ENCODE measurements around the gene NDEL1.

Gene NDEL1

DNA sequence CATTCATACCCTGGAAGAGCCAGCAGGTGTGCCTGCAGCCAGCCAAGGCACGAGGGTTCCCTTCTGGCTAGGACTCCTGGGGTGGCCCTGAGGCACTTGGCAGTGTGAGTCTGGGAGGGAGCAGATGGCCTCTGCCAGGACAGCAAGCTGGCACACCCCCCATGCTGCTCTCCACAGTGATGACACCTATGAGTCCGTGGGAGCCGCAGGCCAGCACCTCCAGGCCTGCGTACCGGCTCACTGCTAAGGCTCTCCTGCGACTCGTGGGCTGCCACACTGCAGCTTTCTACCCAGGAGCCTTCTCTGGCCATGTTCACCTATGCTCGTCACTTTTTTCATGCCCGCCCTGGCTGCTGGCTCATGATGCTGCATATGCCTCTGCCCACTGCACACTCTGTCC lies 68.1 kb downstream of the NDEL1 start:
- no peak for TF ChIP-seq NFIC (IDR thresholded peaks at IDR 0.05)
- no peak for TF ChIP-seq YY1 (IDR thresholded peaks at IDR 0.05; ENCODE audit: low read depth)
- TF ChIP-seq, protein P1, sequence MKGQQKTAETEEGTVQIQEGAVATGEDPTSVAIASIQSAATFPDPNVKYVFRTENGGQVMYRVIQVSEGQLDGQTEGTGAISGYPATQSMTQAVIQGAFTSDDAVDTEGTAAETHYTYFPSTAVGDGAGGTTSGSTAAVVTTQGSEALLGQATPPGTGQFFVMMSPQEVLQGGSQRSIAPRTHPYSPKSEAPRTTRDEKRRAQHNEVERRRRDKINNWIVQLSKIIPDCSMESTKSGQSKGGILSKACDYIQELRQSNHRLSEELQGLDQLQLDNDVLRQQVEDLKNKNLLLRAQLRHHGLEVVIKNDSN (IDR thresholded peaks at IDR 0.05), result no peak
- TF ChIP-seq TEAD4 (IDR thresholded peaks at IDR 0.05), result no peak
- TF ChIP-seq, protein P2, sequence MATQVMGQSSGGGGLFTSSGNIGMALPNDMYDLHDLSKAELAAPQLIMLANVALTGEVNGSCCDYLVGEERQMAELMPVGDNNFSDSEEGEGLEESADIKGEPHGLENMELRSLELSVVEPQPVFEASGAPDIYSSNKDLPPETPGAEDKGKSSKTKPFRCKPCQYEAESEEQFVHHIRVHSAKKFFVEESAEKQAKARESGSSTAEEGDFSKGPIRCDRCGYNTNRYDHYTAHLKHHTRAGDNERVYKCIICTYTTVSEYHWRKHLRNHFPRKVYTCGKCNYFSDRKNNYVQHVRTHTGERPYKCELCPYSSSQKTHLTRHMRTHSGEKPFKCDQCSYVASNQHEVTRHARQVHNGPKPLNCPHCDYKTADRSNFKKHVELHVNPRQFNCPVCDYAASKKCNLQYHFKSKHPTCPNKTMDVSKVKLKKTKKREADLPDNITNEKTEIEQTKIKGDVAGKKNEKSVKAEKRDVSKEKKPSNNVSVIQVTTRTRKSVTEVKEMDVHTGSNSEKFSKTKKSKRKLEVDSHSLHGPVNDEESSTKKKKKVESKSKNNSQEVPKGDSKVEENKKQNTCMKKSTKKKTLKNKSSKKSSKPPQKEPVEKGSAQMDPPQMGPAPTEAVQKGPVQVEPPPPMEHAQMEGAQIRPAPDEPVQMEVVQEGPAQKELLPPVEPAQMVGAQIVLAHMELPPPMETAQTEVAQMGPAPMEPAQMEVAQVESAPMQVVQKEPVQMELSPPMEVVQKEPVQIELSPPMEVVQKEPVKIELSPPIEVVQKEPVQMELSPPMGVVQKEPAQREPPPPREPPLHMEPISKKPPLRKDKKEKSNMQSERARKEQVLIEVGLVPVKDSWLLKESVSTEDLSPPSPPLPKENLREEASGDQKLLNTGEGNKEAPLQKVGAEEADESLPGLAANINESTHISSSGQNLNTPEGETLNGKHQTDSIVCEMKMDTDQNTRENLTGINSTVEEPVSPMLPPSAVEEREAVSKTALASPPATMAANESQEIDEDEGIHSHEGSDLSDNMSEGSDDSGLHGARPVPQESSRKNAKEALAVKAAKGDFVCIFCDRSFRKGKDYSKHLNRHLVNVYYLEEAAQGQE (IDR thresholded peaks at IDR 0.05; ENCODE audit: low read depth), result no peak
- TF ChIP-seq CREB1 (IDR thresholded peaks at IDR 0.05; ENCODE audit: low read depth), result no peak
- TF ChIP-seq RAD21 (IDR thresholded peaks at IDR 0.05; ENCODE audit: low read depth), result no peak
- no peak for TF ChIP-seq ZBTB7A (IDR thresholded peaks at IDR 0.05; ENCODE audit: low read depth)
- TF ChIP-seq CEBPB (IDR thresholded peaks at IDR 0.05), result no peak

DNA sequence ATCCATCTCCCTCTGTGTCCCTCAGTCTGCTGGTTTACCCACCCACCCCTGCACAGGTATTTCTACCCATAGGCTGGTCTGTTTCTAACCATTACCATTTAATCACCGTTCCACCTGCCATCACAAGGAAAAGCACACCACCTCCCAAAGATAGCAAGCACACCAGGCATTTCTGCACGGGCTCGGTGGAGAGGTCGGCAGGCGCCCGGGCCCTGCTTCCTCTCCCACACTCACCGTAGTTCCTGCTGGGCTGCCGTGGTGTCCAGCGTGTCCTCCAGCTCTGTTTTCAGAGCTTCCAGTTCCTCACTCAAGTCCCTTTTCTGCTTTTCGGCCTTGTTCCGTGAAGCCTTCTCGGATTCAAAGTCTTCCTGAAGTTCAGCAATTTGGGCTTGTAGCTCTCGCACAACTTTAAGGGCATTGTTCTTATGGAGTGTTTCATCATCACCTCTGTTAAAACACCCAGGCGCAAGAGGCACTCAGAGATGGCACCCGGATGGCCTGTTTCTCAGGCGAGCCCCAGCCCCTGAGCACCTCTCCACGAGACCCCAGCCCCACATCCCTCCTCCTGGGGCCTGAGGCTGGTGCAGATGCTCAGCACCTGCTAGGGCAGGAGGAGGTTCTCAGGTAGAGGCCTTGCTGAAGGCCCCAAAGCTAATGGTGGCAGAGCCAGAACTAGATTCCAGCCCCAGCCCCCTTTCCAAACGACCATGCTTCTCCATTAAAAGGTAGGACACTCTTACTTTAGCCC lies 69.0 kb downstream of the NDEL1 start:
- no peak for TF ChIP-seq RAD21 (IDR thresholded peaks at IDR 0.05; ENCODE audit: low read depth)

DNA sequence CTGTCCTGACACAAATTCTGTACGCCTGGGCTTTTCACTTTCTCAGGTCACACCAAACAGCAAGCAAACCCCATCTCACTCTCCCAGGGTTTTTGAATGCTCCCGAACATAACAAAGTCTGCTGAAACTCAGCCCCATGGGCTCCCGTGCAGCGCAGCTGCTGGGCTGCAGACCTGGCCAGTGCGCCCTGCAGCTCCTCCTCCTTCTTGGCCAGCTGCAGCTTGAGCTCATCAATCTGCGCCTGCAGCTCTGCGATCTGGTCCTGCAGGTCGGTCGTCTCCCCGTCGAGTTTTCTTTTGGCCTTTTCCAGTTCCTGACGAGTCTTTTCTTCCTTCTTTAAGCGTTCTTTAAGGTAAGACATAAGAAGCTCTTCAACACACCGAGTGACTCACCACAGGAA lies 70.5 kb downstream of the NDEL1 start:
- no peak for TF ChIP-seq CEBPB (IDR thresholded peaks at IDR 0.05)
- TF ChIP-seq TCF12 (IDR thresholded peaks at IDR 0.05; ENCODE audit: low read depth), result no peak
- TF ChIP-seq, protein P2 (IDR thresholded peaks at IDR 0.05; ENCODE audit: low read depth), result no peak
- no peak for TF ChIP-seq YY1 (IDR thresholded peaks at IDR 0.05; ENCODE audit: low read depth)
- TF ChIP-seq CREB1 (IDR thresholded peaks at IDR 0.05; ENCODE audit: low read depth), result no peak
- TF ChIP-seq, protein P3, sequence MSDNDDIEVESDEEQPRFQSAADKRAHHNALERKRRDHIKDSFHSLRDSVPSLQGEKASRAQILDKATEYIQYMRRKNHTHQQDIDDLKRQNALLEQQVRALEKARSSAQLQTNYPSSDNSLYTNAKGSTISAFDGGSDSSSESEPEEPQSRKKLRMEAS (IDR thresholded peaks at IDR 0.05), result no peak
- no peak for TF ChIP-seq FOXM1 (IDR thresholded peaks at IDR 0.05; ENCODE audit: borderline replicate concordance, low read depth)

DNA sequence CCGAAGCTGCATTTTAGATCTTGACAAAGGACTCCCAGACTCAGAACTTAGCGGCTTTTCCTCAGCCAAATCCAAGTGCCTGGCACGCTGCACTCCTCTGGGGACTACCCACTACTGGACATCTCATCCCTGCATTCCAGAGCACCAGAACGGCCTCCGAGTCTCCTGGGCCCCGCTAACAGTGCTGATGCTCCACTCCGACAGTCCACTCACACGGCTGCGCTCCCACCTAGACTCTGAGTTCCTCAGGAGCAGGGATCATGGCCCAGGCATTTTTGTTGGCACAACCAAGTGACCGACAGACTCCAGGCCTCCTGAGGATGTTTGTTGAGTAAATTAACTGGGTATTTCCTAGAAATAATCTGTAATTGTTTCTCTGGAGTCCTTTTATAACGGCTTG lies 79.1 kb downstream of the NDEL1 start:
- no peak for TF ChIP-seq CREB1 (IDR thresholded peaks at IDR 0.05; ENCODE audit: low read depth)
- TF ChIP-seq, protein P3 (IDR thresholded peaks at IDR 0.05), result no peak
- no peak for TF ChIP-seq NFIC (IDR thresholded peaks at IDR 0.05)
- TF ChIP-seq EP300 (IDR thresholded peaks at IDR 0.05; ENCODE audit: borderline replicate concordance), result no peak
- no peak for TF ChIP-seq TAF1 (IDR thresholded peaks at IDR 0.05; ENCODE audit: low read depth)
- TF ChIP-seq, protein P2 (IDR thresholded peaks at IDR 0.05; ENCODE audit: low read depth), result no peak
- TF ChIP-seq ZBTB7A (IDR thresholded peaks at IDR 0.05; ENCODE audit: low read depth), result no peak
- no peak for TF ChIP-seq RAD21 (IDR thresholded peaks at IDR 0.05; ENCODE audit: low read depth)
- TF ChIP-seq, protein P1 (IDR thresholded peaks at IDR 0.05), result no peak
- no peak for TF ChIP-seq TCF12 (IDR thresholded peaks at IDR 0.05; ENCODE audit: low read depth)
- TF ChIP-seq EGR1 (IDR thresholded peaks at IDR 0.05), result no peak
- TF ChIP-seq CEBPB (IDR thresholded peaks at IDR 0.05), result no peak
- TF ChIP-seq TEAD4 (IDR thresholded peaks at IDR 0.05), result no peak
- no peak for TF ChIP-seq YY1 (IDR thresholded peaks at IDR 0.05; ENCODE audit: low read depth)
- no peak for TF ChIP-seq FOXM1 (IDR thresholded peaks at IDR 0.05; ENCODE audit: borderline replicate concordance, low read depth)

All from Ishikawa (cell line).